D341Med (cell line): Measurements from ENCODE around the gene NTSR2.
"Not testable (repeated sequence)": the region's sequence is repeated elsewhere in the genome, so short reads cannot be mapped to it uniquely, and the experiment has no call there.

Experiments used
- DNase-seq: peaks from one replicate; pipeline ENCODE4 v3.0.0; 2012; ENCODE audit warnings: low spot score

The NTSR2 gene

GRCh38 chr2:11679486-11680181, 9.6 kb upstream of the NTSR2 start:
- no peak for DNase-seq

GRCh38 chr2:11679016-11679415, 9.0 kb upstream of the NTSR2 start:
- DNase-seq = no peak

GRCh38 chr2:11678306-11678960, 8.4 kb upstream of the NTSR2 start:
- no peak for DNase-seq

GRCh38 chr2:11677136-11678055, 7.4 kb upstream of the NTSR2 start:
- no peak for DNase-seq

GRCh38 chr2:11676640-11677039, 6.6 kb upstream of the NTSR2 start:
- DNase-seq = no peak

GRCh38 chr2:11675423-11676112, 5.6 kb upstream of the NTSR2 start:
- DNase-seq = no peak

GRCh38 chr2:11674983-11675382, 5.0 kb upstream of the NTSR2 start:
- no peak for DNase-seq

- DNase-seq = no peak
Measured at GRCh38 chr2:11672407-11672806, 2.4 kb upstream of the NTSR2 start.

- DNase-seq = no peak
Measured at GRCh38 chr2:11667866-11668637, 1.9 kb downstream of the NTSR2 start.

- DNase-seq = no peak
Measured at GRCh38 chr2:11667194-11667593, 2.8 kb downstream of the NTSR2 start.

- no peak for DNase-seq
Measured at GRCh38 chr2:11665510-11666362, 4.3 kb downstream of the NTSR2 start.

- DNase-seq = no peak
Measured at GRCh38 chr2:11665028-11665427, 5.0 kb downstream of the NTSR2 start.

- DNase-seq = no peak
Measured at GRCh38 chr2:11663427-11663826, 6.6 kb downstream of the NTSR2 start.

GRCh38 chr2:11662882-11663281, 7.1 kb downstream of the NTSR2 start:
- DNase-seq = no peak

- no peak for DNase-seq
Measured at GRCh38 chr2:11661891-11662435, 8.0 kb downstream of the NTSR2 start.

- not testable (repeated sequence) for DNase-seq
Measured at GRCh38 chr2:11660396-11660795, 9.6 kb downstream of the NTSR2 start.

- no peak for DNase-seq
Measured at GRCh38 chr2:11659851-11660250, 10.1 kb downstream of the NTSR2 start.

- DNase-seq = no peak
Measured at GRCh38 chr2:11659115-11659475, 10.9 kb downstream of the NTSR2 start.

GRCh38 chr2:11658208-11659114, 11.5 kb downstream of the NTSR2 start:
- no peak for DNase-seq
